DND-41 (cell line): ENCODE measurements around the gene EXOC3L1.

Experiments used
- ATAC-seq: fragments of 200-7000 bp; cut with Tn5 transposase; 3 replicates; pipeline ENCODE4 v1.9.1; 2021; ENCODE audit warnings: low read depth; ENCODE audit not compliant: insufficient read depth
- DNase-seq: peaks from one replicate; pipeline ENCODE4 v3.0.0-alpha.2; 2020
- H2AFZ ChIP-seq: 2 replicates; pipeline ENCODE4 v1.6.0; 2012; ENCODE audit warnings: low read depth, low read length
- H3K27ac ChIP-seq: 2 replicates; pipeline ENCODE4 v1.5.1; 2012; ENCODE audit warnings: low read length, inconsistent platforms
- H3K27me3 ChIP-seq: fragments of 200-600 bp; sonication (generic); 2 replicates; pipeline ENCODE4 v1.6.0; 2012; ENCODE audit warnings: low read length, mild to moderate bottlenecking, inconsistent platforms; ENCODE audit not compliant: insufficient read depth, poor library complexity
- H3K36me3 ChIP-seq: 2 replicates; pipeline ENCODE4 v1.5.1; 2012; ENCODE audit warnings: low read length, inconsistent platforms; ENCODE audit not compliant: insufficient read depth
- H3K4me1 ChIP-seq: 2 replicates; pipeline ENCODE4 v1.5.1; 2012; ENCODE audit warnings: mild to moderate bottlenecking, low read length; ENCODE audit not compliant: insufficient read depth
- H3K4me2 ChIP-seq: 2 replicates; pipeline ENCODE4 v1.6.0; 2012; ENCODE audit warnings: mild to moderate bottlenecking, moderate library complexity, low read length, inconsistent platforms; ENCODE audit not compliant: insufficient read depth
- H3K4me3 ChIP-seq, 2 experiments: fragments of 200-600 bp in 1 of 2; shearing (Covaris generic) in 1 of 2; 2 replicates each; pipeline ENCODE4 v1.5.1; 2012 to 2016; ENCODE audit warnings: inconsistent platforms in 2 of 2, low read length in 2 of 2, mild to moderate bottlenecking in 2 of 2, low read depth in 1 of 2, moderate library complexity in 1 of 2
- H3K79me2 ChIP-seq: 2 replicates; pipeline ENCODE4 v1.6.0; 2012; ENCODE audit warnings: low read length, inconsistent platforms; ENCODE audit not compliant: insufficient read depth
- H3K9ac ChIP-seq: 2 replicates; pipeline ENCODE4 v1.6.0; 2012; ENCODE audit warnings: low read depth, mild to moderate bottlenecking, inconsistent platforms, low read length, moderate library complexity
- H3K9me3 ChIP-seq: 2 replicates; pipeline ENCODE4 v1.5.1; 2012; ENCODE audit warnings: low read length, moderate library complexity, mild to moderate bottlenecking, inconsistent platforms; ENCODE audit not compliant: insufficient read depth, severe bottlenecking
- H4K20me1 ChIP-seq: 2 replicates; pipeline ENCODE4 v1.6.0; 2012; ENCODE audit warnings: low read length; ENCODE audit not compliant: insufficient read depth
- EZH2 ChIP-seq: IDR thresholded peaks from 3 replicates; pipeline ENCODE4 v1.6.1; 2012; ENCODE audit warnings: borderline replicate concordance, low read depth, mild to moderate bottlenecking, moderate library complexity, low read length, inconsistent platforms; ENCODE audit not compliant: severe bottlenecking
- TF ChIP-seq, protein P1 (sequence below): IDR thresholded peaks from 2 replicates; pipeline ENCODE4 v1.5.1; 2012; ENCODE audit warnings: borderline replicate concordance, low read length, moderate library complexity, mild to moderate bottlenecking; ENCODE audit not compliant: poor library complexity, severe bottlenecking; ENCODE audit errors: extremely low read depth

Gene EXOC3L1

DNA sequence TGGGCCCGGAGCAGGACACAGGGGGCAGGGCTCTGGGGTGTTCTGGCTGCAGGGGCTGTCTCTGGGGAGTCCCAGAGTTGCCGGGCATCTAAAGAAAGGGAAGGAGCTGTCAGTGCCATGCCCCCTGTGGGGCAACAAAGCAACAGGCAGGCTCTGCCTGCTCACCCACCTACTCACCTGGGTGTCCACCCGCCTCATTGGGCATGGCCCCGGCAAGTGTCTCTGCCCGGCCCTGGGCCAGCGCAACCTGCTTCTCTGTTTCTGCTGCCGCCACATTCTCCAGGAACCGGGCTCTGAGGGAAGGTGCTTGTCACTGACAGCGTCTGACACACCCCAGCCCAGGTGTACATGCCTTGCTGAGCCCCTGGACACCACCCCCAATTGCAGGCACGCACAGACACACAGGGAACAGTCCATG is 44.3 kb upstream of the EXOC3L1 start:
- peaks cover 60% of the 10 kb centered on the region for H3K36me3 ChIP-seq
- no peak overlapping the region for H3K27ac ChIP-seq
- H3K79me2 ChIP-seq, result peaks cover 14% of the 10 kb centered on the region; the same call in 1 of the 2 replicates
- peaks cover 25% of the 10 kb centered on the region for H3K4me1 ChIP-seq
- H3K4me2 ChIP-seq, result no peak overlapping the region
- DNase-seq, result no peak
- no peaks in the 10 kb centered on the region for H3K27me3 ChIP-seq
- no peak overlapping the region for H2AFZ ChIP-seq
- no peak overlapping the region for H3K4me3 ChIP-seq
- no peak for ATAC-seq
- peaks cover 15% of the 10 kb centered on the region; the same call in 1 of the 2 replicates for H4K20me1 ChIP-seq
- no peak overlapping the region for H3K9ac ChIP-seq
- H3K9me3 ChIP-seq, result no peaks in the 10 kb centered on the region
- no peak for TF ChIP-seq EZH2
- TF ChIP-seq, protein P1, sequence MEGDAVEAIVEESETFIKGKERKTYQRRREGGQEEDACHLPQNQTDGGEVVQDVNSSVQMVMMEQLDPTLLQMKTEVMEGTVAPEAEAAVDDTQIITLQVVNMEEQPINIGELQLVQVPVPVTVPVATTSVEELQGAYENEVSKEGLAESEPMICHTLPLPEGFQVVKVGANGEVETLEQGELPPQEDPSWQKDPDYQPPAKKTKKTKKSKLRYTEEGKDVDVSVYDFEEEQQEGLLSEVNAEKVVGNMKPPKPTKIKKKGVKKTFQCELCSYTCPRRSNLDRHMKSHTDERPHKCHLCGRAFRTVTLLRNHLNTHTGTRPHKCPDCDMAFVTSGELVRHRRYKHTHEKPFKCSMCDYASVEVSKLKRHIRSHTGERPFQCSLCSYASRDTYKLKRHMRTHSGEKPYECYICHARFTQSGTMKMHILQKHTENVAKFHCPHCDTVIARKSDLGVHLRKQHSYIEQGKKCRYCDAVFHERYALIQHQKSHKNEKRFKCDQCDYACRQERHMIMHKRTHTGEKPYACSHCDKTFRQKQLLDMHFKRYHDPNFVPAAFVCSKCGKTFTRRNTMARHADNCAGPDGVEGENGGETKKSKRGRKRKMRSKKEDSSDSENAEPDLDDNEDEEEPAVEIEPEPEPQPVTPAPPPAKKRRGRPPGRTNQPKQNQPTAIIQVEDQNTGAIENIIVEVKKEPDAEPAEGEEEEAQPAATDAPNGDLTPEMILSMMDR, result no peak

- H3K9me3 ChIP-seq, result no peaks in the 10 kb centered on the region
- H3K36me3 ChIP-seq, result peaks cover 64% of the 10 kb centered on the region
- TF ChIP-seq, protein P1, result no peak
- TF ChIP-seq EZH2, result no peak
- DNase-seq (no peak), ATAC-seq (no peak)
- H3K27ac ChIP-seq, result no peak overlapping the region
- peaks cover 16% of the 10 kb centered on the region for H3K79me2 ChIP-seq
- H3K9ac ChIP-seq, result no peak overlapping the region
- no peak overlapping the region for H3K4me2 ChIP-seq
- no peaks in the 10 kb centered on the region for H3K27me3 ChIP-seq
- H4K20me1 ChIP-seq, result peaks cover 13% of the 10 kb centered on the region; the same call in 1 of the 2 replicates
- H3K4me3 ChIP-seq, result no peak overlapping the region
- H2AFZ ChIP-seq, result no peak overlapping the region
- H3K4me1 ChIP-seq, result peaks cover 28% of the 10 kb centered on the region
Measured at GRCh38 chr16:67233596-67233995, 43.7 kb upstream of the EXOC3L1 start.

- Histone ChIP-seq H3K4me2 (no peak overlapping the region), H3K9ac (no peak overlapping the region), H3K79me2 (peaks cover 40% of the 10 kb centered on the region), H3K27ac (no peak overlapping the region), H2AFZ (no peak overlapping the region), H3K4me3 (no peak overlapping the region), H3K36me3 (peaks cover 65% of the 10 kb centered on the region), H3K4me1 (peaks cover 35% of the 10 kb centered on the region), H4K20me1 (peaks cover 22% of the 10 kb centered on the region; the same call in 1 of the 2 replicates), H3K27me3 (no peaks in the 10 kb centered on the region), H3K9me3 (no peaks in the 10 kb centered on the region)
- ATAC-seq (no peak), DNase-seq (no peak)
- TF ChIP-seq, protein P1, result no peak
Measured at GRCh38 chr16:67230809-67231660, 41.1 kb upstream of the EXOC3L1 start.
